ENCODE measurements around the gene B4GALNT4. TPM values are rescaled to one million over a fixed set of nuclear protein-coding genes. Genes with fewer than 3 reads are reported as not detected.
"Not testable (repeated sequence)": the region's sequence is repeated elsewhere in the genome, so short reads cannot be mapped to it uniquely, and the experiment has no call there.

Gene B4GALNT4
- total RNA-seq, 1 experiment from 2014 or later = 3.0 TPM

- no peak for DNase-seq (ENCODE audit: low read depth)
These were observed 11.7 kb upstream of the B4GALNT4 start for GRCh38 chr11:357582-357981.

GRCh38 chr11:358129-358800 is 11.0 kb upstream of the B4GALNT4 start:
- DNase-seq (ENCODE audit: low read depth) = no peak

- DNase-seq (ENCODE audit: low read depth) = no peak
These were observed 10.1 kb upstream of the B4GALNT4 start for GRCh38 chr11:359181-359714.

GRCh38 chr11:360326-361280 is 8.7 kb upstream of the B4GALNT4 start:
- DNase-seq (ENCODE audit: low read depth) = no peak

DNA sequence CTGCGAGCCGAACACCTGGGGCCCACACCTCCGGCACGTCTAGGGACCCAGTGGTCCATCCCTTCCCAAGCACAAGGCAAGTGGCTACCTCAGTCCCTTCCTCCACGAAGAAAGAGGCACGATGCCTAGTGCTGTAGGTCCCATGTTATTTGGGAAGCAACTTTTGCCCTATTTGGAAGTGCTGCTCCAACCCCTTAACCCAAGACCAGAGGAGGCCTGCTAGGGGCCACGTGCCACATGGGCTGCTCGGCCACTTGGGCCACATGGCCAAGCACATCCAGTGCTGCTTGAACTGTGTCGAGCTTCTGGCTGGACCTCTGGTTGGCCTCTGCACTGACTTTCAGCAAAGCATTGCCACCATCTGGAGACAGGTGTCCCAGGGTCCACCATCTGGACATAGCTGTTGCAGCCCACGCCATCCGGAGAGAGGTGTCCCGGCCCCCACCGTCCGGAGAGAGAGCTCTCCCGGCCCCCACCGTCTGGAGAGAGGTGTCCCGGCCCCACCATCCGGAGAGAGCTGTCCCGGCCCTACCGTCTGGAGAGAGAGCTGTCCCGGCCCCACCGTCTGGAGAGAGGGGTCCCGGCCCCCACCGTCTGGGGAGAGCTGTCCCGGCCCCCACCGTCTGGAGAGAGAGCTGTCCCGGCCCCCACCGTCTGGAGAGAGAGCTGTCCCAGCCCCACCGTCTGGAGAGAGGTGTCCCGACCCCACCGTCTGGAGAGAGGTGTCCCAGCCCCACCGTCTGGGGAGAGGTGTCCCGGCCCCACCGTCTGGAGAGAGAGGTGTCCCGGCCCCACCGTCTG is 6.5 kb upstream of the B4GALNT4 start:
- no peak for DNase-seq (ENCODE audit: low read depth)

DNA sequence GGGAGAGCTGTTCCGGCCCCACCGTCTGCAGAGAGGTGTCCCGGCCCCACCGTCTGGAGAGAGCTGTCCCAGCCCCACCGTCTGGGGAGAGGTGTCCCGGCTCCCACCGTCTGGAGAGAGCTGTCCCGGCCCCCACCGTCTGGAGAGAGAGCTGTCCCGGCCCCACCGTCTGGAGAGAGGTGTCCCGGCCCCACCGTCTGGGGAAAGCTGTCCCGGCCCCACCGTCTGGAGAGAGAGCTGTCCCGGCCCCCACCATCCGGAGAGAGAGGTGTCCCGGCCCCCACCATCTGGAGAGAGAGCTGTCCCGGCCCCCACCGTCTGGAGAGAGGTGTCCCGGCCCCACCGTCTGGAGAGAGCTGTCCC is 5.9 kb upstream of the B4GALNT4 start:
- not testable (repeated sequence) for DNase-seq (ENCODE audit: low read depth)

DNA sequence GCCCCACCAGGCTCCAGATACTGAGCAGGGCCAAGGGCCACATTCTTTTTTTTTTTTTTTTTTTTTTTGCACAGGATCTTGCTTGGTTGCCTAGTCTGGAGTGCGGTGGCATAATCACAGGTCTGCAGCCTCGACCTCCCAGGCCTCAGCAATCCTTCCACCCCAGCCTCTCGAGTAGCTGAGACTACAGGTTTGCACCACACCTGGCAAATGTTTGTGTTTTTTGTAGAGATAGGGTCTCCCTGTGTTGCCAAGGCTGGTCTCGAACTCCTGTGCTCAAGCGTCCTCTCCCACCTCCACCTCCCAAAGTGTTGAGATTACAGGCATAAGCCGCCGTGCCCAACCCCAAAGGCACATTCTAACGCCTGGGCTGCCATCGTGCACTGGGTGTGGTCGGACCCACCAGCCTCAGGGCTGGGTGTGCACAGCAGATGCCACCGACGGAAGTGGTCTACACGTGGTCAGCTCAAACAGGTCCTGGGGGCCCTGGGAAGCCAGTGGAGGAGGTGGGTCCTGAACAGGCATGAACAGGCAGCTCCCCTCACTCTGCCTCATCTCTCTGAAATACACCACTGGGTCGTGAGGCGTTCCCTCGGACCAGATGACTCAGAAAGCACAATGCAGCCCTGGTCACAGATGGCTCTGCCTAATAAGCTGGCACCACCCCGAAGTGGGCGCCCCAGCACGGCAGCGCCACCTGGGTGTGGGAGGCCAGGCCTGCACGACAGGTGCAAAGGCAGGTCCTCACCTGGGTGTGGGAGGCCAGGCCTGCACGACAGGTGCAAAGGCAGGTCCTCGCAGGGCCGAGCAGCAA is 5.1 kb upstream of the B4GALNT4 start:
- DNase-seq (ENCODE audit: low read depth) = peak; percentile 68

DNA sequence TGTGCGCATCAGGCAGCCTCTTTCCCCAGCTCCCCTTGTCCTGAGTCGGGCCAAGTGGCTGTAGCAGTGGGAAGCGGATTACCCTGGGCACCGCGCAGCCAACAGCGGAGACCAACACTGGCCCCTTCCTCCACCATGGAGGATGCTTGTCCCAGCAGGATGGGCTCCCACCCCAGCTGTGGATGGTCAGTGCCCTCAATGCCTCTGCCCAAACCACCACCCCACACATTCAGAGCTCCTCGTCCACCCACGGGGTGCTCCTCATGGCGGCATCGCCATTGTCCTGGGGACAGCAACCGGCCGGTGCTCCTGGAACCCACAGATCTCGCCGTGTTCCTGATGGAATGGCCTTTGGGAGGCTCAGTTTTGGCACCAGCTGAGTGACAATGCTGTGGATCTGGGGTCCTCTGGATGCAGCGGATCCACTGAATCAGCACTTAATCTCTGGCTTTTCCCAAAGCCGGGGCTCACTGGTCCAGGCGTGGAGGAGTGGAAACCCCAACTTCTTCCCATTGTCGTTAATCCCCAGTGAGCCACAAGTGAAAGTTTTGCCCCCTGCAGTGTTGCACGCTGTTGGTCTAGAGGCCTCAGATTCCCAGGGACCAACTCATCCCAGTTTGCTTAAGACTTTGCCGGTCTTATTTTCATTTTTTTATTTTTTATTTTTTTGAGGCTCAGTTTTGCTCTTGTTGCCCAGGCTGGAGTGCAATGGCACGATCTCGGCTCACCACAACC is 4.1 kb upstream of the B4GALNT4 start:
- no peak for DNase-seq (ENCODE audit: low read depth)

- DNase-seq (ENCODE audit: low read depth) = no peak
These were observed 3.5 kb upstream of the B4GALNT4 start for GRCh38 chr11:365831-366230.

GRCh38 chr11:367956-368413 is 1.3 kb upstream of the B4GALNT4 start:
- DNase-seq (ENCODE audit: low read depth) = no peak

DNA sequence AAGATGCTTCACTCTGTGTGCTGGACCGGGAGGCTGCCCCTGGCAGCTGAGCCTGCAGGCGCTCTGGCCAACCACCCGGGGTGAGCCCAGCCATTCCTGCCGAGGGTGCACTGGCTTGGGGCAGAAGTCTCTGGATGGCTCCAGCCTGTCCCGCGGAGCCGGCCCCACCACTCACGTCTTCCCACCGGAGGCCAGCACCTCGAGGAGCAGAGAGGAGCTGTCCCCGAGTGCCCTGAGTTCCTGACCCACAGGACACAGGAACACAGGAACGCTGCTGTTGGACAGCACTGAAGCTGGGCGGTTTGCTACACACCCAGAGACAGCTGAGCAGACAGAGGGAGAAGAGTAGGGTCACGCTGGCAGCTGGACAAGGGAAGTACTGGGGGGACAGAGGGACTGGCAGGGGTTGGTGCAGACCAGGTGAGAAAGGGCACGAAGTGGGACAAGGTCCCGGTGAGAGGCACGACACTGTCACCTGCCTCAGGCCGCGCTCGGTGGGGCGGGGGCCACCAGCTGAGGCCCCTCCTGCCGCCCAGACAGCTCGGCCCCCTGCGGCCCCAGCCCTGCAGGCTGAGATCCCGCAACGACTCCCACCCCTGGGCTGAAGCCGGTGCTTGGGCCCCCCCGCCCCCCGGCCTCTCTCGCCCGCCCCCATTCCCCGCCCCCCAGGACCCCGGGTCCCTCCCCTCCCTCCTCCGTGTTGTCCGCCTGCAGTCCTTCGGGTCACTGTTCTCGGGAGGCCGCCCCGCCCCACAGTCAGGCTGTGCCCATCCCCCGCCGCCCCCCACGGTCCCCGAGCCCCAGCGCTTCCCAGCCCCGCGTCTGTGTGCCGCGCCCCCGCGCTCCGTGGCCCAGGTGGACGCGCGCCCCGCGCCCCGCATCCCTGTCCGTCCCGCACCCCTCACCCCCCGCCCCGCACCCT is 624 bp upstream of the B4GALNT4 start:
- no peak for DNase-seq (ENCODE audit: low read depth)

- DNase-seq (ENCODE audit: low read depth) = no peak
These were observed 1.0 kb downstream of the B4GALNT4 start for GRCh38 chr11:370070-370941.

DNA sequence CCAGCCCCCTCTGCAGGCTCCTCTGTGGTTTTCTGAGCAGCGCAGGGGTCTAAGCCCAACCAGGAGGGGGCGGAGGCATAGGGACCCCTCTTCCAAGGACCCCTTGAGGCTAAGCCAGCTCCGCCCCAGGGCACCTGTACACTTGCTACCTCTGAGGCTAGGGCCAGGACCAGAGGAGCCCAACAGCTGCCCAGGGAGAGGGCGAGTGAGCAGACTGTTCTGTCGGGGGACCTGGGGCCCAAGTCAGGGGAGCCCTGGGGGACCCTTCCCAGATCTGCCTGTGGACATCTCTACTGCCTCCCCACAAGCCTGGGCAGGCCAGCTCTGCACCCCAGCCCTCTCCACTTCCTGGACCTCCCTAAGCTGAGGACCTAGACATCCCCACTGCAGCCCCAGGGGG is 1.8 kb downstream of the B4GALNT4 start:
- no peak for DNase-seq (ENCODE audit: low read depth)

DNA sequence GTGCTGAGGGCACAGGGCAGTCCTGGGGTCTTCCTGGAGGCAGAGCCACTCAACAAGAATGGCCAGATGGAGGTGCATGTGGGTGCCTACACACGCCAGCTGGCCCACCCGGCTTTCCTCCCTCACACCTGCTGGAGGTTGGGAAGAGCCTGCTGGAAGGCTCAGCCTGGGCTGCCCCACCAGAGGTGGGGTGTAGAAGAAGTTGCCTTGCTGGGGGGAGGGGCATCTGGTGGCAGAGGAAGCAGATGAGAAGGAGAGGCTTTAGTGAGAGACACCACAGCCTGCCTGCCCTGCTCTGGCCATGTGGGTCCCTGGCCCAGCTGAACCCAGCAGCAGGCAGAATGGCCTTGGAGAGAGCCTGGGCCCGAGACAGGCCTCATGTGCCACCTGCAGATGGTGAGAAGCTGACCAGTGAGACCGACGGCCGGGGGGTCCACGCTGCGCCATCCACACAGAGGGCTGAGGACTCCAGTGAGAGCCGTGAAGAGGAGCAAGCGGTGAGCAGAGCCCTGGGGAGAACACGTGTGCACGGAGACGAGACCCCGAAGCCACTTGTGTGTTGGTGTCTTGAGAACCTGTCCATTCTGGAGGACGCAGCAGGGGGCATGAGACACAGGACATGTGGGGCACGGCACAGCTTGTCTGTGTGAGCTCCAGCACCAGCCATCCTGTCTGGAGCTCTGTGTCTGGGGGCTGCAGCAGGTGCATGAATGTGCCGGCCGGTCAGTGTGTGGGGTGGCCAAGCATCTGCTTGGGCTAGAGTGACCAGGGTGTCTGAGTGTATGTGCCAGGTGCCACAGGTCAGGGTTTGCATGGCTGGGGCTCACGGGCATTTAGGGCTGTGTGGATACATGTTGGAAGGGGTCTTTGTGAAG is 2.7 kb downstream of the B4GALNT4 start:
- DNase-seq (ENCODE audit: low read depth) = no peak

DNA sequence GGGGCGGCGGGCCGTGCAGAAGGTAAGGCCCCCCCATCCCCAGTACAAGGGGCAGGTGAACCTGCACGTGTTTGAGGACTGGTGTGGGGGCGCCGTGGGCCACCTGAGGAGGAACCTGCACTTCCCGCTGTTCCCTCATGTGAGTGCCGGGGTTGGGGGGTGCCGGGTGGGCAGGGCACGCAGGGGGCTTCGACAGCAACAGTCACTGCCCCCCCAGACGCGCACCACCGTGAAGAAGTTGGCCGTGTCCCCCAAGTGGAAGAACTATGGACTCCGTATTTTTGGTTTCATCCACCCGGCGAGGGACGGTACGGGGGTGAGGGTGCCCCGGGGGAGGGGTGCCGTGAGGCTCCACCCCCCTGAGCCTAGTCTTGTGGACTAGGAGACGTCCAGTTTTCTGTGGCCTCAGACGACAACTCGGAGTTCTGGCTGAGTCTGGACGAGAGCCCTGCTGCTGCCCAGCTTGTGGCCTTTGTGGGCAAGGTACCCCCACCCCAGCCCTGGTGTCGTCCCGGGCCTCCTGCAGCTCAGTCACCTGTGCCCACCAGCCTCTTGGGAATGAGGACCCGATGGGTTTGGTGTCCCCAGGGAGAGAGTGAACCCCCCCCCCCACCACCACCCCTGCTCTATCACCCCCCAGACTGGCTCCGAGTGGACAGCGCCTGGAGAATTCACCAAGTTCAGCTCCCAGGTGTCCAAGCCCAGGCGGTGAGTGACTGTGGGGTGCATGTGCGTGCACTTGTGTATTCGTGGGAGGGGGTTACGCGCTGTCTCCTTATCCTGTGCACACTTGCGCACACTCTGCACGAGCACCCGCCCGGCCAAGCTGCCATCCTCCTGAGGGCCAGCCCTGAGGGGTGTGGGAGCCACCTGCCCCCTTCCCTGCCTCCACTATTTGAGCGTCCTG is 3.8 kb downstream of the B4GALNT4 start:
- DNase-seq (ENCODE audit: low read depth) = no peak

All from HT1080 (cell line).